Type B pancreatic cell (in vitro differentiated cells): ENCODE data around the gene PLP1. TPM values are rescaled to one million over a fixed set of nuclear protein-coding genes. Genes with fewer than 3 reads are reported as not detected.

Source experiments
- DNase-seq: peaks from one replicate; pipeline ENCODE4 v3.0.0; 2021; ENCODE audit warnings: mixed read lengths; ENCODE audit not compliant: unreplicated experiment; ENCODE audit errors: extremely low spot score
- H3K27ac Mint-ChIP-seq: 2 replicates; pipeline ENCODE4 v1.8.0; 2021; ENCODE audit warnings: mild to moderate bottlenecking, mixed read lengths
- H3K27me3 Mint-ChIP-seq: 2 replicates; pipeline ENCODE4 v1.8.0; 2021; ENCODE audit warnings: mixed read lengths
- H3K36me3 Mint-ChIP-seq: 2 replicates; pipeline ENCODE4 v1.8.0; 2021; ENCODE audit warnings: mixed read lengths
- H3K4me1 Mint-ChIP-seq: one replicate; pipeline ENCODE4 v1.8.0; 2021; ENCODE audit warnings: mixed read lengths; ENCODE audit not compliant: unreplicated experiment
- H3K4me3 Mint-ChIP-seq: 2 replicates; pipeline ENCODE4 v1.8.0; 2021; ENCODE audit warnings: mild to moderate bottlenecking, mixed read lengths
- H3K9me3 Mint-ChIP-seq: 2 replicates; pipeline ENCODE4 v1.8.0; 2021; ENCODE audit warnings: mixed read lengths
- total RNA-seq: library from RNA; stranded (reverse); gene quantifications from 2 replicates; pipeline ENCODE4 v1.2.1, GENCODE V29; 2021; ENCODE audit warnings: low replicate concordance
- TF ChIP-seq, protein P1 (sequence below): fragments of 200-600 bp; sonication (generic); conservative IDR thresholded peaks from 2 replicates; pipeline ENCODE4 v1.5.0; 2021; ENCODE audit warnings: antibody characterized with exemption, mild to moderate bottlenecking

PLP1 gene
- total RNA-seq, 1 donor from 2014 or later, result 55.3 TPM

DNA sequence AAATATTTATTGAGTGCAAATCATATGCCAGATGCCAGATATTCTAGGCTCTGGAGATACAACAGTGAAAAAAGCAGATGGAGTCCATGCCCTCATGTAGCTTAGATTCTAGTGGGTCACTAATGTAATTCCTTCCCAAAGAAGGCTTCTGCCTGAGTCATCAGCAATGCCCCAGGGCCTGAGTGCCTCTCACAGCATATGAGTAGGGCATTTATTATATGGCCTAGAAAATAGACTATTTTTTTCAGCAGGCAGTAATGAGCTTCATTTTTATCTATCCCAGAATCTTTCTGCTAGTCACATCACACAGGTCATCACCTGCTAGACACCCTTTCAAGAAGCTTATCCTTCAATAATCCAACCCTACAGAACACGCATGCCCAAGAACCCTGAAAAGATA lies 43.6 kb upstream of the PLP1 start:
- H3K4me1 Mint-ChIP-seq, result peaks cover 12% of the 10 kb centered on the region
- no peak for DNase-seq
- H3K36me3 Mint-ChIP-seq, result no peaks in the 10 kb centered on the region
- no peaks in the 10 kb centered on the region for H3K9me3 Mint-ChIP-seq
- peaks cover 19% of the 10 kb centered on the region for H3K27me3 Mint-ChIP-seq
- TF ChIP-seq, protein P1, sequence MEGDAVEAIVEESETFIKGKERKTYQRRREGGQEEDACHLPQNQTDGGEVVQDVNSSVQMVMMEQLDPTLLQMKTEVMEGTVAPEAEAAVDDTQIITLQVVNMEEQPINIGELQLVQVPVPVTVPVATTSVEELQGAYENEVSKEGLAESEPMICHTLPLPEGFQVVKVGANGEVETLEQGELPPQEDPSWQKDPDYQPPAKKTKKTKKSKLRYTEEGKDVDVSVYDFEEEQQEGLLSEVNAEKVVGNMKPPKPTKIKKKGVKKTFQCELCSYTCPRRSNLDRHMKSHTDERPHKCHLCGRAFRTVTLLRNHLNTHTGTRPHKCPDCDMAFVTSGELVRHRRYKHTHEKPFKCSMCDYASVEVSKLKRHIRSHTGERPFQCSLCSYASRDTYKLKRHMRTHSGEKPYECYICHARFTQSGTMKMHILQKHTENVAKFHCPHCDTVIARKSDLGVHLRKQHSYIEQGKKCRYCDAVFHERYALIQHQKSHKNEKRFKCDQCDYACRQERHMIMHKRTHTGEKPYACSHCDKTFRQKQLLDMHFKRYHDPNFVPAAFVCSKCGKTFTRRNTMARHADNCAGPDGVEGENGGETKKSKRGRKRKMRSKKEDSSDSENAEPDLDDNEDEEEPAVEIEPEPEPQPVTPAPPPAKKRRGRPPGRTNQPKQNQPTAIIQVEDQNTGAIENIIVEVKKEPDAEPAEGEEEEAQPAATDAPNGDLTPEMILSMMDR, result no peak
- H3K4me3 Mint-ChIP-seq, result no peak overlapping the region
- H3K27ac Mint-ChIP-seq, result no peak overlapping the region

GRCh38 chrX:103734125-103734760 lies 42.4 kb upstream of the PLP1 start:
- no peak for DNase-seq
- Mint-ChIP-seq H3K27me3 (peaks cover 19% of the 10 kb centered on the region), H3K9me3 (no peaks in the 10 kb centered on the region), H3K4me3 (no peak overlapping the region), H3K27ac (no peak overlapping the region), H3K36me3 (no peaks in the 10 kb centered on the region), H3K4me1 (peaks cover 12% of the 10 kb centered on the region)
- TF ChIP-seq, protein P1, result no peak

- H3K4me3 Mint-ChIP-seq, result no peak overlapping the region
- H3K27ac Mint-ChIP-seq, result no peak overlapping the region
- peaks cover 4% of the 10 kb centered on the region for H3K27me3 Mint-ChIP-seq
- no peaks in the 10 kb centered on the region for H3K4me1 Mint-ChIP-seq
- no peaks in the 10 kb centered on the region for H3K9me3 Mint-ChIP-seq
- TF ChIP-seq, protein P1, result no peak
- no peaks in the 10 kb centered on the region for H3K36me3 Mint-ChIP-seq
- no peak for DNase-seq
Observed at GRCh38 chrX:103737696-103738095, 38.9 kb upstream of the PLP1 start.

- no peak overlapping the region for H3K27ac Mint-ChIP-seq
- no peak for DNase-seq
- no peaks in the 10 kb centered on the region for H3K36me3 Mint-ChIP-seq
- TF ChIP-seq, protein P1, result no peak
- peaks cover 4% of the 10 kb centered on the region for H3K27me3 Mint-ChIP-seq
- no peaks in the 10 kb centered on the region for H3K4me1 Mint-ChIP-seq
- H3K9me3 Mint-ChIP-seq, result no peaks in the 10 kb centered on the region
- H3K4me3 Mint-ChIP-seq, result no peak overlapping the region
Observed at GRCh38 chrX:103739421-103739820, 37.2 kb upstream of the PLP1 start.

- no peak for DNase-seq
- Mint-ChIP-seq H3K9me3 (no peaks in the 10 kb centered on the region), H3K27me3 (peaks cover 4% of the 10 kb centered on the region), H3K4me1 (no peaks in the 10 kb centered on the region), H3K4me3 (no peak overlapping the region), H3K27ac (no peak overlapping the region), H3K36me3 (no peaks in the 10 kb centered on the region)
- TF ChIP-seq, protein P1, result no peak
Observed at GRCh38 chrX:103741879-103742278, 34.8 kb upstream of the PLP1 start.

DNA sequence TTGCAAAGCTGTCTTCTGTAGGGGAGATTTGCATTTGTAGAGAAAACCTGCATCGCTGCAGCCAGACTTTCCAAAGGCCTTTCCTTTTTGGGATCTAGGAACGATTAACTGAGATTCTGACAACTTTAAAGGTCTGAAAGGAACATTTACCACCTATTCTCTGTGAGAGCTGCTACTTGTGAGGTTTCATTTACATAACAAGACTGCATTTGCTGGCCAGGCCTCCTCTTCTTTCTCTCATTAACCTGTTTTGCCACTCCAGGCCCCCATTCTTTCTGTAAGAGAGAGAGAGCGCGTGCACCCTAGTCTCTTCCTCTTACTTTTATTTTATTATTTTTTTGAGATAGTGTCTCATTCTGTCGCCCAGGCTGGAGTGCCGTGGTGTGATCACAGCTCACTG lies 34.3 kb upstream of the PLP1 start:
- Mint-ChIP-seq H3K4me1 (no peaks in the 10 kb centered on the region), H3K4me3 (no peak overlapping the region)
- DNase-seq, result no peak

More for the DNA sequence above, 34.3 kb upstream of the PLP1 start:
- Mint-ChIP-seq H3K27me3 (peaks cover 4% of the 10 kb centered on the region), H3K27ac (no peak overlapping the region), H3K36me3 (no peaks in the 10 kb centered on the region), H3K9me3 (no peaks in the 10 kb centered on the region)
- TF ChIP-seq, protein P1, result no peak
